H9 (cell line): ENCODE results near the gene LHPP. TPM values are rescaled to one million over a fixed set of nuclear protein-coding genes. Genes with fewer than 3 reads are reported as not detected.

Source experiments
- DNase-seq: peaks from one replicate; pipeline ENCODE4 v3.0.0-alpha.2; 2017
- H2AFZ ChIP-seq: one replicate; pipeline ENCODE4 v1.6.1; 2013; ENCODE audit warnings: mild to moderate bottlenecking, low read length, control low read depth, moderate library complexity
- H2AK5ac ChIP-seq: 2 replicates; pipeline ENCODE4 v1.6.1; 2013; ENCODE audit warnings: low read length, control low read depth, mixed read lengths; ENCODE audit not compliant: insufficient read length
- H2BK120ac ChIP-seq: one replicate; pipeline ENCODE4 v1.6.1; 2013; ENCODE audit warnings: low read depth, mild to moderate bottlenecking, low read length, control low read depth, inconsistent platforms; ENCODE audit not compliant: poor library complexity, severe bottlenecking
- H2BK12ac ChIP-seq: 2 replicates; pipeline ENCODE4 v1.6.1; 2013; ENCODE audit warnings: low read length, control low read depth, mixed read lengths, low read depth; ENCODE audit not compliant: insufficient read length
- H2BK15ac ChIP-seq: 2 replicates; pipeline ENCODE4 v1.6.1; 2013; ENCODE audit warnings: low read depth, low read length, control low read depth
- H2BK20ac ChIP-seq: one replicate; pipeline ENCODE4 v1.6.1; 2013; ENCODE audit warnings: low read depth, mild to moderate bottlenecking, low read length, control low read depth, inconsistent platforms; ENCODE audit not compliant: poor library complexity, severe bottlenecking
- H2BK5ac ChIP-seq: 2 replicates; pipeline ENCODE4 v1.6.1; 2013; ENCODE audit warnings: low read length, control low read depth, mixed read lengths; ENCODE audit not compliant: insufficient read length
- H3K14ac ChIP-seq: 2 replicates; pipeline ENCODE4 v1.6.1; 2013; ENCODE audit warnings: low read length, control low read depth; ENCODE audit not compliant: insufficient read depth
- H3K18ac ChIP-seq: 2 replicates; pipeline ENCODE4 v1.6.1; 2013; ENCODE audit warnings: low read depth, mild to moderate bottlenecking, mixed read lengths, low read length, control low read depth; ENCODE audit not compliant: insufficient read length
- H3K23ac ChIP-seq: 2 replicates; pipeline ENCODE4 v1.6.1; 2013; ENCODE audit warnings: low read length, control low read depth, mixed read lengths, low read depth; ENCODE audit not compliant: insufficient read length
- H3K23me2 ChIP-seq: 2 replicates; pipeline ENCODE4 v1.6.1; 2013; ENCODE audit warnings: low read depth, mild to moderate bottlenecking, mixed read lengths, low read length, control low read depth; ENCODE audit not compliant: insufficient read length, poor library complexity, severe bottlenecking
- H3K27ac ChIP-seq: 2 replicates; pipeline ENCODE4 v1.5.1; 2013; ENCODE audit warnings: low read length, control low read depth, mixed read lengths, low read depth; ENCODE audit not compliant: insufficient read length
- H3K27me3 ChIP-seq: 2 replicates; pipeline ENCODE4 v1.6.1; 2013; ENCODE audit warnings: low read length, control low read depth, inconsistent platforms; ENCODE audit not compliant: insufficient read depth
- H3K4ac ChIP-seq: 2 replicates; pipeline ENCODE4 v1.6.1; 2013; ENCODE audit warnings: low read depth, mild to moderate bottlenecking, control low read depth, inconsistent platforms, low read length, moderate library complexity
- H3K4me1 ChIP-seq: 2 replicates; pipeline ENCODE4 v1.6.1; 2013; ENCODE audit warnings: low read length, control low read depth, inconsistent platforms; ENCODE audit not compliant: insufficient read depth
- H3K4me2 ChIP-seq: 2 replicates; pipeline ENCODE4 v1.6.1; 2013; ENCODE audit warnings: low read length, control low read depth, mixed read lengths; ENCODE audit not compliant: insufficient read length, insufficient read depth
- H3K56ac ChIP-seq: 2 replicates; pipeline ENCODE4 v1.6.1; 2013; ENCODE audit warnings: low read depth, mild to moderate bottlenecking, mixed read lengths, low read length, control low read depth; ENCODE audit not compliant: insufficient read length
- H3K79me1 ChIP-seq: 2 replicates; pipeline ENCODE4 v1.6.1; 2013; ENCODE audit warnings: low read depth, mild to moderate bottlenecking, moderate library complexity, low read length, control low read depth, inconsistent platforms; ENCODE audit not compliant: insufficient read depth, poor library complexity, severe bottlenecking
- H3K79me2 ChIP-seq: 2 replicates; pipeline ENCODE4 v1.6.1; 2013; ENCODE audit warnings: low read length, control low read depth, inconsistent platforms; ENCODE audit not compliant: insufficient read depth
- H3K9ac ChIP-seq: 2 replicates; pipeline ENCODE4 v1.6.1; 2013; ENCODE audit warnings: low read length, control low read depth, mixed read lengths; ENCODE audit not compliant: insufficient read length; ENCODE audit errors: extremely low read depth
- H3K9me3 ChIP-seq: one replicate; pipeline ENCODE4 v1.6.1; 2013; ENCODE audit warnings: low read depth, low read length, inconsistent platforms; ENCODE audit not compliant: control insufficient read depth
- H3T11ph ChIP-seq: one replicate; pipeline ENCODE4 v1.6.1; 2013; ENCODE audit warnings: mild to moderate bottlenecking, low read length, control low read depth, inconsistent platforms
- H4K20me1 ChIP-seq: one replicate; pipeline ENCODE4 v1.6.1; 2013; ENCODE audit not compliant: control insufficient read depth, insufficient read length, insufficient read depth
- H4K5ac ChIP-seq: 2 replicates; pipeline ENCODE4 v1.6.1; 2013; ENCODE audit warnings: low read depth, mild to moderate bottlenecking, mixed read lengths, low read length, control low read depth; ENCODE audit not compliant: insufficient read length
- H4K8ac ChIP-seq: replicated peaks from 2 replicates; pipeline ENCODE4 v1.6.1; 2013; ENCODE audit warnings: low read length, control low read depth, mixed read lengths, low read depth; ENCODE audit not compliant: insufficient read length
- H4K91ac ChIP-seq: 2 replicates; pipeline ENCODE4 v1.6.1; 2013; ENCODE audit warnings: low read depth, mild to moderate bottlenecking, moderate library complexity, mixed read lengths, low read length, control low read depth; ENCODE audit not compliant: insufficient read length
- H3K27ac Mint-ChIP-seq, 3 experiments: 2 replicates in 2 of 3; 3 replicates in 1 of 3; pipeline ENCODE4 v1.8.0; 2020 to 2021; ENCODE audit warnings: mixed read lengths in 3 of 3, mild to moderate bottlenecking in 1 of 3, moderate library complexity in 1 of 3
- H3K27me3 Mint-ChIP-seq: 2 replicates; pipeline ENCODE4 v1.8.0; 2021; ENCODE audit warnings: low read depth, mild to moderate bottlenecking, moderate library complexity, mixed read lengths
- H3K36me3 Mint-ChIP-seq, 3 experiments: 2 replicates in 2 of 3; 3 replicates in 1 of 3; pipeline ENCODE4 v1.8.0; 2020 to 2021; ENCODE audit warnings: low read depth in 3 of 3, mixed read lengths in 3 of 3; ENCODE audit not compliant: insufficient read depth in 1 of 3
- H3K4me1 Mint-ChIP-seq, 2 experiments: 2 replicates each; pipeline ENCODE4 v1.8.0; 2020; ENCODE audit warnings: mixed read lengths in 2 of 2
- H3K4me3 Mint-ChIP-seq, 2 experiments: 2 replicates in 1 of 2; 3 replicates in 1 of 2; pipeline ENCODE4 v1.8.0; 2020 to 2021; ENCODE audit warnings: mild to moderate bottlenecking in 2 of 2, mixed read lengths in 2 of 2, moderate library complexity in 1 of 2
- H3K9me3 Mint-ChIP-seq, 2 experiments: 2 replicates in 1 of 2; 3 replicates in 1 of 2; pipeline ENCODE4 v1.8.0; 2020; ENCODE audit warnings: mild to moderate bottlenecking in 2 of 2, mixed read lengths in 2 of 2, moderate library complexity in 1 of 2
- WGBS: extraction: QIAGEN DNeasy Blood & Tissue Kit; methylation state at CpG from one replicate; pipeline ENCODE4 v1.1.7; 2013; ENCODE audit warnings: missing lambda C conversion rate, low lambda C conversion rate, mixed read lengths; ENCODE audit not compliant: insufficient read length; ENCODE audit errors: extremely low coverage; 5-methylcytosine and 5-hydroxymethylcytosine counted together
- total RNA-seq: library from RNA; stranded (reverse); gene quantifications from 2 replicates; pipeline ENCODE4 v1.2.1, GENCODE V29; 2021
- TF ChIP-seq, protein P1 (sequence below): fragments of 200-600 bp; sonication (generic); conservative IDR thresholded peaks from 3 replicates; pipeline ENCODE4 v1.8.0; 2021; ENCODE audit warnings: antibody characterized with exemption, mild to moderate bottlenecking

The LHPP gene
- total RNA-seq, 1 experiment from 2014 or later, result 29.6 TPM

DNA sequence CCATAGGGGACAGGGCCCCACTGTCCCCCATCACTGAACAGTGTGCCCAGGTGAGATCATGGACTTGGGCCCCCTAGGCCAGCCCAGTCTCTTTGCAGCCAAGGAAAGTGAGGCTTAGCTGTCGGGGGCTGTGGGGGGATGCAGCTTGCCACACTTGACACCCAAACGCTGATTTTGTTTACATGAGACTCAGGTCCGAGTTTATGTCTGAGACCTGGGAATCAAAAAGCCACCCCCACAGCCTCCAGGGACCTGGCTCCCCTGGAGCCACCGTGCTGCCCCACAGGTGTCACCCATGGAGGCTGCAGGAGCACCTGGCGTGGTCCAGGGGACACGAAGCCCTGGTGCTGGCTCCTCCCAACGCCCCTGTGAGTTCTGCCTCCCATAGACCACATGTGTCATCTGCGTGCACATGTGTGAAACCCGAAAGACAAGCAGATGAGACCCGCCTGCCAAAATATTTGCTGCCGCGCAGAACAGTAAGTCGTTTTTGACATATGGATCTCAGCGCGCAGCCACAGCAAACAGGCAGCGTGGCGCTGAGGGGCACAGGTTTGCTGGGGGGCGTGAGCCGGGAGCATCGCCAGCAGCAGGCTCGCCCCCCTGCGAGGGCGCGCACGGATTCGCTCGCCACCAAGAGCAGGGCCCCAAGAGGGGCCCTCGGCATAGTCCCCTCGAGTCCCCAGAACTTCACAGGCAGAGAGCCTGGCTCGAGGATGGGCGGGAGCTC is 112.3 kb downstream of the LHPP start:
- Histone ChIP-seq H4K5ac (no peak overlapping the region), H3K4me1 (no peaks in the 10 kb centered on the region), H2BK120ac (no peak overlapping the region), H3K27ac (no peak overlapping the region), H3K23ac (no peak overlapping the region), H3K4me2 (no peak overlapping the region), H3K27me3 (no peaks in the 10 kb centered on the region), H3K9me3 (no peaks in the 10 kb centered on the region), H4K91ac (no peak overlapping the region), H3K56ac (no peak overlapping the region), H3K79me1 (no peaks in the 10 kb centered on the region), H3K14ac (no peak overlapping the region), H2BK5ac (no peak overlapping the region), H3K23me2 (no peaks in the 10 kb centered on the region), H3K4ac (no peak overlapping the region), H3K9ac (no peak overlapping the region), H3T11ph (no peak overlapping the region), H2BK20ac (no peak overlapping the region), H2BK12ac (no peak overlapping the region), H3K79me2 (no peaks in the 10 kb centered on the region), H3K18ac (no peak overlapping the region), H2BK15ac (no peak overlapping the region), H4K20me1 (no peaks in the 10 kb centered on the region), H2AK5ac (no peak overlapping the region), H2AFZ (no peak overlapping the region), H4K8ac (no peak overlapping the region)
- H3K4me3 Mint-ChIP-seq, result no peak overlapping the region
- H3K27me3 Mint-ChIP-seq, result peaks cover 4% of the 10 kb centered on the region
- H3K4me1 Mint-ChIP-seq, result peaks cover 0 to 4% of the 10 kb centered on the region in 2 experiments; a peak in 2 of 4 replicates
- TF ChIP-seq, protein P1, sequence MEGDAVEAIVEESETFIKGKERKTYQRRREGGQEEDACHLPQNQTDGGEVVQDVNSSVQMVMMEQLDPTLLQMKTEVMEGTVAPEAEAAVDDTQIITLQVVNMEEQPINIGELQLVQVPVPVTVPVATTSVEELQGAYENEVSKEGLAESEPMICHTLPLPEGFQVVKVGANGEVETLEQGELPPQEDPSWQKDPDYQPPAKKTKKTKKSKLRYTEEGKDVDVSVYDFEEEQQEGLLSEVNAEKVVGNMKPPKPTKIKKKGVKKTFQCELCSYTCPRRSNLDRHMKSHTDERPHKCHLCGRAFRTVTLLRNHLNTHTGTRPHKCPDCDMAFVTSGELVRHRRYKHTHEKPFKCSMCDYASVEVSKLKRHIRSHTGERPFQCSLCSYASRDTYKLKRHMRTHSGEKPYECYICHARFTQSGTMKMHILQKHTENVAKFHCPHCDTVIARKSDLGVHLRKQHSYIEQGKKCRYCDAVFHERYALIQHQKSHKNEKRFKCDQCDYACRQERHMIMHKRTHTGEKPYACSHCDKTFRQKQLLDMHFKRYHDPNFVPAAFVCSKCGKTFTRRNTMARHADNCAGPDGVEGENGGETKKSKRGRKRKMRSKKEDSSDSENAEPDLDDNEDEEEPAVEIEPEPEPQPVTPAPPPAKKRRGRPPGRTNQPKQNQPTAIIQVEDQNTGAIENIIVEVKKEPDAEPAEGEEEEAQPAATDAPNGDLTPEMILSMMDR, result no peak
- no peaks in the 10 kb centered on the region for H3K36me3 Mint-ChIP-seq
- peaks cover 0 to 3% of the 10 kb centered on the region in 2 experiments; a peak in 1 of 5 replicates for H3K9me3 Mint-ChIP-seq
- DNase-seq, result no peak
- WGBS, result no CpG with 5 or more reads among the region's 31 CpGs
- no peak overlapping the region; a peak in 1 of 7 replicates for H3K27ac Mint-ChIP-seq
